Renal cortical epithelial cell (primary cell): Measurements from ENCODE around the gene DAB2IP. TPM values are rescaled to one million over a fixed set of nuclear protein-coding genes. Genes with fewer than 3 reads are reported as not detected.

Experiments used
- DNase-seq: peaks from one replicate; pipeline ENCODE4 v3.0.0-alpha.2; 2011; ENCODE audit warnings: low read depth
- total RNA-seq: library from RNA; depleted of rRNA; stranded (reverse); fragments of >200 nt; gene quantifications from 2 replicates; pipeline ENCODE4 v1.2.3, GENCODE V29; 2014

The DAB2IP gene
- total RNA-seq, 1 donor from 2014 or later: 37.5 TPM

GRCh38 chr9:121776001-121776738, 124.7 kb downstream of the DAB2IP start:
- DNase-seq: no peak

- no peak for DNase-seq
Measured at GRCh38 chr9:121776739-121777637, 125.6 kb downstream of the DAB2IP start.

- DNase-seq: no peak
Measured at GRCh38 chr9:121778252-121779225, 127.1 kb downstream of the DAB2IP start.

GRCh38 chr9:121779381-121780117, 128.1 kb downstream of the DAB2IP start:
- no peak for DNase-seq

GRCh38 chr9:121780177-121781040, 129.0 kb downstream of the DAB2IP start:
- DNase-seq: no peak

GRCh38 chr9:121781145-121781548, 129.7 kb downstream of the DAB2IP start:
- no peak for DNase-seq

- DNase-seq: no peak
Measured at GRCh38 chr9:121781701-121782464, 130.4 kb downstream of the DAB2IP start.

- no peak for DNase-seq
Measured at GRCh38 chr9:121782514-121783110, 131.2 kb downstream of the DAB2IP start.

GRCh38 chr9:121783111-121783510, 131.7 kb downstream of the DAB2IP start:
- DNase-seq: no peak

- DNase-seq: no peak
Measured at GRCh38 chr9:121783521-121784507, 132.4 kb downstream of the DAB2IP start.

- DNase-seq: no peak
Measured at GRCh38 chr9:121784731-121785411, 133.4 kb downstream of the DAB2IP start.

- no peak for DNase-seq
Measured at GRCh38 chr9:121785673-121786542, 134.5 kb downstream of the DAB2IP start.

GRCh38 chr9:121786543-121786948, 135.1 kb downstream of the DAB2IP start:
- DNase-seq: no peak

GRCh38 chr9:121786998-121787422, 135.6 kb downstream of the DAB2IP start:
- DNase-seq: no peak

- DNase-seq: no peak
Measured at GRCh38 chr9:121788686-121789366, 137.4 kb downstream of the DAB2IP start.
